CD4-positive, alpha-beta T cell (primary cell): Measurements from ENCODE around the gene C6orf58. TPM values are rescaled to one million over a fixed set of nuclear protein-coding genes. Genes with fewer than 3 reads are reported as not detected.

Experiments used
- ATAC-seq: fragments of 200-7000 bp; cut with Tn5 transposase; one replicate; pipeline ENCODE4 v1.10.0; 2022; ENCODE audit warnings: mild to moderate bottlenecking; ENCODE audit not compliant: poor library complexity
- CTCF ChIA-PET: fragments of 350-600 bp; sonication (Branson Sonifier 250); formaldehyde crosslinking; loops from one replicate; lab custom pipeline; 2021; ENCODE audit warnings: antibody characterized with exemption, inconsistent platforms; lab: Charles Lee
- POLR2A ChIA-PET: fragments of 350-600 bp; sonication (Branson Sonifier 250); formaldehyde crosslinking; loops from one replicate; lab custom pipeline; 2021; ENCODE audit warnings: antibody characterized with exemption, inconsistent platforms; lab: Charles Lee
- DNase-seq, 14 experiments: peaks; one replicate each; pipeline ENCODE4 v3.0.0-alpha.2; 2013 to 2020; ENCODE audit warnings: mixed read lengths in 2 of 14
- H3K27ac ChIP-seq, 2 donors: one replicate each; pipeline versions ENCODE4 v1.5.1 to v1.7.0; 2013; ENCODE audit warnings: low read length in 2 of 2, low read depth in 1 of 2, mild to moderate bottlenecking in 1 of 2
- H3K27me3 ChIP-seq, 2 experiments: 1 replicate in 1 of 2; 2 replicates in 1 of 2; pipeline versions ENCODE4 v1.6.1 to v1.7.0; 2013; ENCODE audit warnings: low read length in 2 of 2, control low read depth in 1 of 2, mild to moderate bottlenecking in 1 of 2, moderate library complexity in 1 of 2; ENCODE audit not compliant: insufficient read depth in 2 of 2, control insufficient read depth in 1 of 2
- H3K36me3 ChIP-seq: one replicate; pipeline ENCODE4 v1.6.1; 2013; ENCODE audit warnings: low read length, control low read depth; ENCODE audit not compliant: insufficient read depth
- H3K4me1 ChIP-seq: one replicate; pipeline ENCODE4 v1.6.1; 2013; ENCODE audit warnings: low read length, control low read depth; ENCODE audit not compliant: insufficient read depth
- H3K4me3 ChIP-seq: one replicate; pipeline ENCODE4 v1.5.1; 2013; ENCODE audit warnings: mild to moderate bottlenecking, low read length, moderate library complexity
- H3K9me3 ChIP-seq, 2 experiments: 1 replicate in 1 of 2; 2 replicates in 1 of 2; pipeline versions ENCODE4 v1.6.1 to v1.7.0; 2013; ENCODE audit warnings: low read length in 2 of 2, mild to moderate bottlenecking in 2 of 2, control low read depth in 1 of 2, moderate library complexity in 1 of 2; ENCODE audit not compliant: control insufficient read depth in 1 of 2, insufficient read depth in 1 of 2
- H3K27ac Mint-ChIP-seq: one replicate; pipeline ENCODE4 v1.8.0; 2020; ENCODE audit warnings: mixed read lengths
- H3K27me3 Mint-ChIP-seq: one replicate; pipeline ENCODE4 v1.8.0; 2021; ENCODE audit warnings: mixed read lengths
- H3K36me3 Mint-ChIP-seq: one replicate; pipeline ENCODE4 v1.8.0; 2021; ENCODE audit warnings: low read depth, mixed read lengths
- H3K4me1 Mint-ChIP-seq: one replicate; pipeline ENCODE4 v1.8.0; 2021; ENCODE audit warnings: low read depth, mixed read lengths
- H3K4me3 Mint-ChIP-seq: one replicate; pipeline ENCODE4 v1.8.0; 2020; ENCODE audit warnings: mild to moderate bottlenecking, mixed read lengths
- H3K9me3 Mint-ChIP-seq: one replicate; pipeline ENCODE4 v1.8.0; 2020; ENCODE audit warnings: mixed read lengths
- intact Hi-C, 2 experiments: fragments of 100-400 bp; cut with DNase I in 1 of 2; cut with micrococcal nuclease in 1 of 2; formaldehyde crosslinking; loops; one replicate each; pipeline versions ENCODE4 v1.15.1 to v1.9.0; 2023 to 2025; cut with DNase I, micrococcal nuclease
- total RNA-seq, 174 experiments: library from RNA in 2 of 174; stranded (reverse) in 2 of 174; gene quantifications; one replicate each; pipeline ENCODE4 v1.2.3 and lab custom pipeline; 2021 to 2026
- TF ChIP-seq, protein P1 (sequence below): fragments of 200-600 bp; IDR thresholded peaks from one replicate; pipeline ENCODE4 v1.8.0; 2022; ENCODE audit warnings: antibody characterized with exemption, mild to moderate bottlenecking

C6orf58 gene
- total RNA-seq, 2 experiments from 2014 or later = not detected

DNA sequence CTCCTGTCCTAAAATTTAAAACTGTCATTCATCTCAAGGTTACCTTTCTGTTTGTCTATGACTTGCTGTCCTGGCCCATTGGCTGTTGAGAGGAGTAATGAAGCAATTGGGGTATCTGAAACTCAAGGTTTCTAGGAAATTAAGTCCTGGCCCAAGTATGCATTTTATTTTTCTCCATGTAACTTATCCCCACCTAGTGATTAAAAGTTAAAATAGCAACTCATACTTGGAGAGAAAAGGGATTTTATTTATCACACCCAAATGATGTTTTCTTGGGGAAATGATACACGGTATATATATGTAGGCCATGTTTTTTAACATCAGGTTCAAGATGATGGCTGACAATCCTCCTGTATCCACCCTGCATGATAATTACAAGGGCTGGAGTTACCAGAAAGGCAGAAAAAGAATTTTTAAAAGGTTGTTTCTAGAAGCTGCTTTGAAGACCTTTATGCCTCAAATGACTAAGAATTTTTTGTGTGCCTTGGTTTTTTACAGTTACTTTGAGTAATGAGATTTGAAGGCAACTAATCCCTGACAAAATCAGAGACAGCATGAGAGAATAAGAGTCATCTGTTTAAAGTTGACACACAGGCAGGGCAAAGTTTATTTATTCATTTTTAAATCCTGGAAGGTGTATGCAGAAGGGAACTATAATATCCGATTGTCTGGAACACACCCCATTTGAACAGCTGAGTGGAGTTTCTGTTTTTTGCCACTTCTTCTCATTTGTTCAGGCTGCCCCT is 28.9 kb upstream of the C6orf58 start:
- H3K4me3 Mint-ChIP-seq = no peak overlapping the region
- intact Hi-C loops = no loop called here

DNA sequence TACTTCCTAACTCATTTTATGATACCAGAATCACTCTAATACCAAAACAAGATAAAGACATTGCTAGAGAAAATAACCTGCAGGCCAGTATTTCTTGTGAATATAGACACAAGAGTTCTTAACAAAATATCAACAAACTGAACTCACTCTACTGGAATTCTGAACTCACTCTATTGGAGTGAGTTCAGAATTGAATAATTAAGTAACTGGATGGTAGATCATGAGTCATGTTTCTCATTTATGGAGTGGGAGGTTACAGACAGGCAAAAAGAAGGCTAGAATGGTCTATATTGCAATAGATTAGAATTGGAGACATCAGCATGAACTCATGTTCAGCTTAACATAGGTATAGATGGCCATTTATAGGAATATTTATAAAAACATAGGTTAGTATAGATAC is 26.6 kb upstream of the C6orf58 start:
- Histone ChIP-seq H3K27ac (no peak overlapping the region), H3K36me3 (no peaks in the 10 kb centered on the region), H3K27me3 (peaks cover 0 to 11% of the 10 kb centered on the region in 2 experiments), H3K4me3 (no peak overlapping the region), H3K9me3 (no peaks in the 10 kb centered on the region), H3K4me1 (no peaks in the 10 kb centered on the region)
- TF ChIP-seq, protein P1, sequence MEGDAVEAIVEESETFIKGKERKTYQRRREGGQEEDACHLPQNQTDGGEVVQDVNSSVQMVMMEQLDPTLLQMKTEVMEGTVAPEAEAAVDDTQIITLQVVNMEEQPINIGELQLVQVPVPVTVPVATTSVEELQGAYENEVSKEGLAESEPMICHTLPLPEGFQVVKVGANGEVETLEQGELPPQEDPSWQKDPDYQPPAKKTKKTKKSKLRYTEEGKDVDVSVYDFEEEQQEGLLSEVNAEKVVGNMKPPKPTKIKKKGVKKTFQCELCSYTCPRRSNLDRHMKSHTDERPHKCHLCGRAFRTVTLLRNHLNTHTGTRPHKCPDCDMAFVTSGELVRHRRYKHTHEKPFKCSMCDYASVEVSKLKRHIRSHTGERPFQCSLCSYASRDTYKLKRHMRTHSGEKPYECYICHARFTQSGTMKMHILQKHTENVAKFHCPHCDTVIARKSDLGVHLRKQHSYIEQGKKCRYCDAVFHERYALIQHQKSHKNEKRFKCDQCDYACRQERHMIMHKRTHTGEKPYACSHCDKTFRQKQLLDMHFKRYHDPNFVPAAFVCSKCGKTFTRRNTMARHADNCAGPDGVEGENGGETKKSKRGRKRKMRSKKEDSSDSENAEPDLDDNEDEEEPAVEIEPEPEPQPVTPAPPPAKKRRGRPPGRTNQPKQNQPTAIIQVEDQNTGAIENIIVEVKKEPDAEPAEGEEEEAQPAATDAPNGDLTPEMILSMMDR = no peak
- ATAC-seq (no peak), DNase-seq (no peak)
- no peak overlapping the region for H3K4me3 Mint-ChIP-seq
- H3K9me3 Mint-ChIP-seq = no peaks in the 10 kb centered on the region
- intact Hi-C loops = loop anchor here in 1 of 2 experiments (10.0 kb wide), 1 partner anchor 1704 kb away; no protein-coding TSS in a partner anchor
- H3K36me3 Mint-ChIP-seq = no peaks in the 10 kb centered on the region
- no peaks in the 10 kb centered on the region for H3K4me1 Mint-ChIP-seq
- peaks cover 35% of the 10 kb centered on the region for H3K27me3 Mint-ChIP-seq
- ChIA-PET POLR2A (no interaction called here), CTCF (interaction anchor here (0.6 kb wide), 1 partner anchor 11 kb away, joined by 3 read pairs; no protein-coding TSS in a partner anchor)
- H3K27ac Mint-ChIP-seq = no peak overlapping the region

More for the DNA sequence above, 28.9 kb upstream of the C6orf58 start:
- no peak for DNase-seq
- H3K36me3 Mint-ChIP-seq = no peaks in the 10 kb centered on the region
- H3K4me1 Mint-ChIP-seq = no peaks in the 10 kb centered on the region
- no peaks in the 10 kb centered on the region for H3K4me1 ChIP-seq
- no peak for ATAC-seq
- peaks cover 0 to 11% of the 10 kb centered on the region in 2 experiments for H3K27me3 ChIP-seq
- TF ChIP-seq, protein P1 = no peak
- no peak overlapping the region for H3K27ac Mint-ChIP-seq
- ChIA-PET CTCF (interaction anchor here (1.3 to 2.9 kb wide), 2 partner anchors 32 to 33 kb away, joined by 3 to 9 read pairs; no protein-coding TSS in a partner anchor), POLR2A (no interaction called here)
- H3K27ac ChIP-seq = no peak overlapping the region
- H3K9me3 Mint-ChIP-seq = no peaks in the 10 kb centered on the region
- no peaks in the 10 kb centered on the region for H3K9me3 ChIP-seq
- peaks cover 38% of the 10 kb centered on the region for H3K27me3 Mint-ChIP-seq
- H3K36me3 ChIP-seq = no peaks in the 10 kb centered on the region
- no peak overlapping the region for H3K4me3 ChIP-seq

GRCh38 chr6:127554435-127555006 is 22.5 kb upstream of the C6orf58 start:
- CTCF ChIA-PET = no interaction called here

More at GRCh38 chr6:127554435-127555006, 22.5 kb upstream of the C6orf58 start:
- POLR2A ChIA-PET = no interaction called here
- H3K36me3 ChIP-seq = no peaks in the 10 kb centered on the region
- Mint-ChIP-seq H3K4me3 (no peak overlapping the region), H3K27me3 (peaks cover 38% of the 10 kb centered on the region), H3K27ac (no peak overlapping the region), H3K36me3 (no peaks in the 10 kb centered on the region), H3K4me1 (no peaks in the 10 kb centered on the region), H3K9me3 (no peaks in the 10 kb centered on the region)
- peaks cover 0 to 11% of the 10 kb centered on the region in 2 experiments for H3K27me3 ChIP-seq
- H3K4me3 ChIP-seq = no peak overlapping the region
- H3K27ac ChIP-seq = no peak overlapping the region
- TF ChIP-seq, protein P1 = no peak
- DNase-seq (peak in 5 of 14 experiments; percentile 1 to 35 (median 22)), ATAC-seq (no peak)
- H3K9me3 ChIP-seq = no peaks in the 10 kb centered on the region
- H3K4me1 ChIP-seq = no peaks in the 10 kb centered on the region
- intact Hi-C loops = loop anchor here in 1 of 2 experiments (10.0 kb wide), 1 partner anchor 1700 kb away; no protein-coding TSS in a partner anchor
